NCI-H1694 treated with DMSO at 0.1 percent for 48 hours (cell line): ENCODE measurements around the gene SVEP1.

ENCODE experiments used
- DNase-seq: peaks from one replicate; lab custom pipeline; 2025; lab: John Stamatoyannopoulos, UW

The SVEP1 gene

DNA sequence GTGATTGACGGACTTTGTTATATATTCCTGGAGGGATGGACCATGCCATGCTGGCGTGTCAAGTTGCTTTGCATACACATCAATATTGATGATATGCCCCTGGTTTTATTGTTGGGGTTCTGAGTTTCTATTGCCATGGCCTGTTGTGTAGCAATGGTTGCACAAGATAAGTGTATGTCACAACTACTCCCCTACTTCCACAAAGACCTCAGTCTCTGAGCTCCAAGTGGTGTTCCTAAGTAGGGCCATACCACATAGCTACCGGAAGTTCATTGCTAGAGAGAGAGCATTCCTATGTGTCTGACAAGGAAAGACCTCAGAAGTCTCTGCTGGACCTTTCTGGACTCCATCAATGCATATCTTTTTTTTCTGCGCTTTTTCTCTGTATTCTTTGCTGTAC is 261.6 kb downstream of the SVEP1 start:
- DNase-seq, result no peak

DNA sequence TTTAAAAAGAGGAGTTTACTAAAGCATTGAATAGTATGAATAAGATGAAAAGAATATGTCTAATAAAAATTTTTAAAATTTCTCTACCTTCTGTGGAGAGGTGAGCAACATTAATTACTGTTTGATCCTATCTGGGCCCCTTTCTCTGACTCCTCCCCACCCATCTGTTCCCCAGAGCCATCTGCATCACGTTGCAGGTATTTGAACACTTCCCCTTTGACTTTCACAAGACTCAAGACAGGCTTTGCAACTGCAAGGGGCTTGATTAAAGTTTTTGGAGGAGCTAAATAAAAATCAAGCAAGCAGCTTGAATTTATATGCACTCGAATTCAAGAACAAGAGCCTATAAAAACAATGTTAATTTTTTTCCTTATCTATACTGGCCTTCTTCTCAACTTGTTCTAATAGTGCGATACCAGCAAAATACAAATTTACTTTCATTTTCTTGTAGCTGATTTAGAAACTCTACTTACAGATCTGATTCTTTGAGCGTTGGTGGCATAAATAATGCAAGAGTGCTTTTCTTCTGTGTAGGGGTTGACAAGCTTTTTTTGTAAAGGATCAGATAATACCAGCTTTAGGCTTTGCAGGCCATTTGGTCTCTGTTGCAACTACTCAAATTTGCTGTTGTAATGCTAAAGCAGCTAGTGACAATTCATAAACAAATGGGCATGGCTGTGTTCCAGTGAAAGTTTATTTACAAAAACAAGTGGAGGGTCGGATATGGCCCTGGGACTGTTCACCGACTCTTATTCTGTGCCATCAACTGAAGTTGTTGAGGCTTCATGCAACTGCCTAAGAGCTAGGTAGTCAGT is 263.1 kb downstream of the SVEP1 start:
- no peak for DNase-seq
